ENCODE results near the gene PALB2. TPM values are rescaled to one million over a fixed set of nuclear protein-coding genes. Genes with fewer than 3 reads are reported as not detected.
A peak's percentile ranks its signal among the peaks of the same experiment; 100 is the strongest.

PALB2 gene
- total RNA-seq, 4 donors from 2014 or later = 6.0 to 11.0 (median 7.3) TPM

DNA sequence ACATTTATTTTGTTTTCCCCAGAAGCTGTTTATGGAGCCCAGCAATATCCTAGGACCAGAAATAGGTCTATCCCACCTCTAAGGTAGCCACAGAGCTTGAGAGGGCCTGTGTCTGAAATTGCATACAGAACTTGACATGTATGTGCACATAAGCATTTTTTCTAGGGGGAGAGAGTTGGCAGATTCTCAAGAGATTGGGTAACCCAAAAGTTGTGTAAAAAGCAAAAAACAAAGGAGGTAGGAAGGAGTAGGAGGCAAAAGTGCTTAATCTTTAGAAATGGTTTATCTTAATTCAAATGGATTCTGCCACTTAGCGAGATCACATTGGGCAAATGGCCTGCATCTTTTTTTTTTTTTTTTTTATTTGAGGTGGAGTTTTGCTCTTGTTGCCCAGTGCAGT is 41.1 kb upstream of the PALB2 start:
- intact Hi-C loops (cut with DNase I; ENCODE audit: low total_unique reads) (no loop called here), in situ Hi-C loops (cut with MboI; ENCODE audit: low sequenced_read_pairs in 4 of 4) (no loop called here)

DNA sequence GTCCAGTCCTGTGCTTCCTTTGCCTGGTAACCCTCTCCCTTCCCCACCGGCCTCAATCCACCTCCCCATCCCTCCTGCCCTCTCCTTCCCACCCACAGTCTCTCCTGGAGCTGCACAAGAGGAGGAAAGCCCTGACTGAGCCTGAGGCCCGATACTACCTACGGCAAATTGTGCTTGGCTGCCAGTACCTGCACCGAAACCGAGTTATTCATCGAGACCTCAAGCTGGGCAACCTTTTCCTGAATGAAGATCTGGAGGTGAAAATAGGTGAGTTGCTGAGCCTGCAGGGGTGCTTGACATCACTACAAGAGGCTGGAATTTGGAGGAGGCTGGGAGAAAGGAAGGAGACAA is 38.9 kb upstream of the PALB2 start:
- H3K9me3 ChIP-seq = no peaks in the 10 kb centered on the region
- peaks cover 0 to 25% of the 10 kb centered on the region in 2 donors for H3K36me3 ChIP-seq
- intact Hi-C loops (cut with DNase I; ENCODE audit: low total_unique reads) (no loop called here), in situ Hi-C loops (cut with MboI; ENCODE audit: low sequenced_read_pairs in 4 of 4) (no loop called here)
- no peak for TF ChIP-seq POLR2A (IDR thresholded peaks at IDR 0.05)
- TF ChIP-seq, protein P1, sequence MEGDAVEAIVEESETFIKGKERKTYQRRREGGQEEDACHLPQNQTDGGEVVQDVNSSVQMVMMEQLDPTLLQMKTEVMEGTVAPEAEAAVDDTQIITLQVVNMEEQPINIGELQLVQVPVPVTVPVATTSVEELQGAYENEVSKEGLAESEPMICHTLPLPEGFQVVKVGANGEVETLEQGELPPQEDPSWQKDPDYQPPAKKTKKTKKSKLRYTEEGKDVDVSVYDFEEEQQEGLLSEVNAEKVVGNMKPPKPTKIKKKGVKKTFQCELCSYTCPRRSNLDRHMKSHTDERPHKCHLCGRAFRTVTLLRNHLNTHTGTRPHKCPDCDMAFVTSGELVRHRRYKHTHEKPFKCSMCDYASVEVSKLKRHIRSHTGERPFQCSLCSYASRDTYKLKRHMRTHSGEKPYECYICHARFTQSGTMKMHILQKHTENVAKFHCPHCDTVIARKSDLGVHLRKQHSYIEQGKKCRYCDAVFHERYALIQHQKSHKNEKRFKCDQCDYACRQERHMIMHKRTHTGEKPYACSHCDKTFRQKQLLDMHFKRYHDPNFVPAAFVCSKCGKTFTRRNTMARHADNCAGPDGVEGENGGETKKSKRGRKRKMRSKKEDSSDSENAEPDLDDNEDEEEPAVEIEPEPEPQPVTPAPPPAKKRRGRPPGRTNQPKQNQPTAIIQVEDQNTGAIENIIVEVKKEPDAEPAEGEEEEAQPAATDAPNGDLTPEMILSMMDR (IDR thresholded peaks at IDR 0.05 in 4 of 5, conservative IDR thresholded peaks at IDR 0.05 in 1 of 5) = no peak
- DNase-seq (no peak), ATAC-seq (no peak)
- H3K4me3 ChIP-seq = no peak overlapping the region
- no peak overlapping the region for H3K27ac ChIP-seq
- peaks cover 5 to 8% of the 10 kb centered on the region in 2 donors for H3K4me1 ChIP-seq
- H3K27me3 ChIP-seq = no peaks in the 10 kb centered on the region

More for the DNA sequence above, 41.1 kb upstream of the PALB2 start:
- no peaks in the 10 kb centered on the region for H3K9me3 ChIP-seq
- peaks cover 5 to 8% of the 10 kb centered on the region in 2 donors for H3K4me1 ChIP-seq
- ATAC-seq (no peak), DNase-seq (no peak)
- H3K4me3 ChIP-seq = no peak overlapping the region
- H3K27me3 ChIP-seq = no peaks in the 10 kb centered on the region
- TF ChIP-seq, protein P1 (IDR thresholded peaks at IDR 0.05 in 4 of 5, conservative IDR thresholded peaks at IDR 0.05 in 1 of 5) = no peak
- no peak for TF ChIP-seq POLR2A (IDR thresholded peaks at IDR 0.05)
- no peak overlapping the region for H3K27ac ChIP-seq
- H3K36me3 ChIP-seq = peaks cover 0 to 40% of the 10 kb centered on the region in 2 donors

DNA sequence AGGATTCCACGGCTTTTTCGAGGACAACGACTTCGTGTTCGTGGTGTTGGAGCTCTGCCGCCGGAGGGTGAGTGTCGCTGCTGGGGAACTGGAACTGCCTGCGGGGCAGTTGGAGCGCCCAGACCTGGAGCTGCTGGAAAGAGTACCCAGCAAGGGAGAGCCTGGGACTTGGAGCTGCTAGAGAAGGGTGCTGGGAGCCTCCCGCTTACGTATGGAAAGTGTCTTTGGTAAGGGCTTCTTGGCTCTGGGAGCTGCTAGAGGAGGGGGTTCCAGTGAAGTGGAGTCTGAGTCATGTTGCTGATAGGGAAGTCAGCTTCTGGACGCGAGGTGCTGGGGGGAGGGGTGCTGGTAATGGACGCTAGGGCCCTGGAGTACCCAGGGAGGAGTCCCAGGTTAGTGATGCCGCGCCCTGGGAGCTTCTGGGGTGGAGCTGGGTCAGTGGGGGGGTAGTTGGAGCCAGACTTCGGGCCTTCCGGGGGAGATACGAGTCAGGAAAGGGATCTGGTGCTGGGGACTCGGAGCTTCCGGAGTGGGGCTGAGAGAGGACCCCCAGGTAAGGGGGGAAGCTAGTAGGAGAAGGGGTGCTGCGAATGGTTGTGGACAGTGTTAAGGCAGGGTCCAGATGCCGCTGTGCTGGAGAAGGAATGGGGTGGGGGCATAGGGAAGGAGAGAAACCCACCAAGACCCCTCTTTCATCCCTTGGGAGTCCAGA is 38.3 kb upstream of the PALB2 start:
- H3K4me3 ChIP-seq = peak overlapping the region; percentile 59 to 75 (median 65)
- no peak overlapping the region for H3K27ac ChIP-seq
- DNase-seq (no peak), ATAC-seq (no peak)
- in situ Hi-C loops (cut with MboI; ENCODE audit: low sequenced_read_pairs in 4 of 4) (no loop called here), intact Hi-C loops (cut with DNase I; ENCODE audit: low total_unique reads) (no loop called here)
- H3K4me1 ChIP-seq = peaks cover 5 to 8% of the 10 kb centered on the region in 2 donors
- H3K27me3 ChIP-seq = no peaks in the 10 kb centered on the region
- no peaks in the 10 kb centered on the region for H3K9me3 ChIP-seq
- H3K36me3 ChIP-seq = peaks cover 0 to 25% of the 10 kb centered on the region in 2 donors
- TF ChIP-seq, protein P1 (IDR thresholded peaks at IDR 0.05 in 4 of 5, conservative IDR thresholded peaks at IDR 0.05 in 1 of 5) = no peak
- TF ChIP-seq POLR2A (IDR thresholded peaks at IDR 0.05) = no peak

DNA sequence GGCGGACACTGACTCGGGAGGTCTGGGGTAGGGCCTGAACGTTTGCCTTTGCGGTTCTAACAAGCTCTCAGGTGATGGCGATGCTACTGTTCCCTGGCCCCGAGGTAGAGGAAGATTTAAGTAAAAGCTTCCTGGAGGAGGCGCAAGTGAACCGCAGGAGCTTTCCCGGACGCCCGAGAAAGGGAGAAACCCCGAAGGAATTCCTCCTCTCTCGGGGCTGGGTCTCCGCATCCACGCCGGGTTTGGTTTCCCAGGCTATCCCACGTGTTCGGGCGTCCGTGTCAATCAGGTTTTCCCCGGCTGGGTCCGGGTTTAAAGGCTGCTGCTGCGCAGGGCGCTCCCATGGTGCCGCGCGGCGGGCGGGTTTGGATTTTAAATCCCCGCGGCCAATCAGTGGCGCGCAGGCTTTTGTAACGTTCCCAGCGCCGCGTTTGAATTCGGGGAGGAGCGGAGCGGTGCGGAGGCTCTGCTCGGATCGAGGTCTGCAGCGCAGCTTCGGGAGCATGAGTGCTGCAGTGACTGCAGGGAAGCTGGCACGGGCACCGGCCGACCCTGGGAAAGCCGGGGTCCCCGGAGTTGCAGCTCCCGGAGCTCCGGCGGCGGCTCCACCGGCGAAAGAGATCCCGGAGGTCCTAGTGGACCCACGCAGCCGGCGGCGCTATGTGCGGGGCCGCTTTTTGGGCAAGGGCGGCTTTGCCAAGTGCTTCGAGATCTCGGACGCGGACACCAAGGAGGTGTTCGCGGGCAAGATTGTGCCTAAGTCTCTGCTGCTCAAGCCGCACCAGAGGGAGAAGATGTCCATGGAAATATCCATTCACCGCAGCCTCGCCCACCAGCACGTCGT is 37.5 kb upstream of the PALB2 start, which contains the start of gene PLK1:
PLK1 (plus strand) TSS at position 460 of the 844 bp plus-strand sequence; CDS start at position 504, 44 bp downstream.
- in situ Hi-C loops (cut with MboI; ENCODE audit: low sequenced_read_pairs in 4 of 4) (no loop called here), intact Hi-C loops (cut with DNase I; ENCODE audit: low total_unique reads) (no loop called here)

More for the DNA sequence above, 37.5 kb upstream of the PALB2 start, which contains the start of gene PLK1:
- Histone ChIP-seq H3K27me3 (no peaks in the 10 kb centered on the region), H3K36me3 (peaks cover 0 to 27% of the 10 kb centered on the region in 2 donors), H3K9me3 (no peaks in the 10 kb centered on the region), H3K27ac (no peak within 1 kb of the TSS), H3K4me1 (peaks cover 5 to 8% of the 10 kb centered on the region in 2 donors), H3K4me3 (peak within 1 kb of the TSS; percentile 59 to 75 (median 65))
- peak; percentile 79 to 82 for ATAC-seq
- peak; percentile 23 to 39 for DNase-seq
- TF ChIP-seq, protein P1 (IDR thresholded peaks at IDR 0.05 in 4 of 5, conservative IDR thresholded peaks at IDR 0.05 in 1 of 5) = peak in 2 of 5 experiments; percentile 21 to 42
- no peak for TF ChIP-seq POLR2A (IDR thresholded peaks at IDR 0.05)
